ENCODE data around the gene VSTM5.

DNA sequence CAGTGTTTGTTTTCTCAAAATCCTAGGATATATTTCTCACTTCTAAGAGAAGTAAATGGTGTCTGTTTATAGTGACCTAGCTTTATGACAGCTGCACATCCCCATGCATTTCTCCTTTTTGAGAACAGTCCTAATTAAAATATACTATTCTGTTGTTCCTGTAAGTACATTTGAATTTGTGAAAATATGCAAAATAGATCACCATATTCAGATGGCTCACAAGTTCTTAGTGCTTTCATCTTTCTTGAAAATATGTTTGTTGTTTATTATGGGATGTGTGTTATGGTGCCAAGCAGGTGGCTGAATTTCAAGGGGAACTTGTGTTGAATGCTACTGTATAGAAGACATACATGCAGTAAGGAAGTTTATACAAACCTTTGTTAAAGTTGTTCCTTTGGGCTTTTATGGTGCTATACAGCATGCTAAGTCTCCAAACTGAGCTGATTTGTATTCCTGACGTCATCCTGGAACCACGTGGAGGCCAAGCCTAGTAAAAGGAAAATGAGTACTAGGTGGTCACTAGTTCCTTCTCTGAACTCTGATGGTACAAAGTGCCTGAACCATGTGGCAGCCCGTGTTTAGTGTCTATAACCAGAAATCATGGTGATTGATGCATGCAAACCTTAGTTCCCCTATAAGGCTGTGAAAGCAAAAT, 7.8 kb upstream of the VSTM5 start:
- TF ChIP-seq, protein P1, sequence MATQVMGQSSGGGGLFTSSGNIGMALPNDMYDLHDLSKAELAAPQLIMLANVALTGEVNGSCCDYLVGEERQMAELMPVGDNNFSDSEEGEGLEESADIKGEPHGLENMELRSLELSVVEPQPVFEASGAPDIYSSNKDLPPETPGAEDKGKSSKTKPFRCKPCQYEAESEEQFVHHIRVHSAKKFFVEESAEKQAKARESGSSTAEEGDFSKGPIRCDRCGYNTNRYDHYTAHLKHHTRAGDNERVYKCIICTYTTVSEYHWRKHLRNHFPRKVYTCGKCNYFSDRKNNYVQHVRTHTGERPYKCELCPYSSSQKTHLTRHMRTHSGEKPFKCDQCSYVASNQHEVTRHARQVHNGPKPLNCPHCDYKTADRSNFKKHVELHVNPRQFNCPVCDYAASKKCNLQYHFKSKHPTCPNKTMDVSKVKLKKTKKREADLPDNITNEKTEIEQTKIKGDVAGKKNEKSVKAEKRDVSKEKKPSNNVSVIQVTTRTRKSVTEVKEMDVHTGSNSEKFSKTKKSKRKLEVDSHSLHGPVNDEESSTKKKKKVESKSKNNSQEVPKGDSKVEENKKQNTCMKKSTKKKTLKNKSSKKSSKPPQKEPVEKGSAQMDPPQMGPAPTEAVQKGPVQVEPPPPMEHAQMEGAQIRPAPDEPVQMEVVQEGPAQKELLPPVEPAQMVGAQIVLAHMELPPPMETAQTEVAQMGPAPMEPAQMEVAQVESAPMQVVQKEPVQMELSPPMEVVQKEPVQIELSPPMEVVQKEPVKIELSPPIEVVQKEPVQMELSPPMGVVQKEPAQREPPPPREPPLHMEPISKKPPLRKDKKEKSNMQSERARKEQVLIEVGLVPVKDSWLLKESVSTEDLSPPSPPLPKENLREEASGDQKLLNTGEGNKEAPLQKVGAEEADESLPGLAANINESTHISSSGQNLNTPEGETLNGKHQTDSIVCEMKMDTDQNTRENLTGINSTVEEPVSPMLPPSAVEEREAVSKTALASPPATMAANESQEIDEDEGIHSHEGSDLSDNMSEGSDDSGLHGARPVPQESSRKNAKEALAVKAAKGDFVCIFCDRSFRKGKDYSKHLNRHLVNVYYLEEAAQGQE (IDR thresholded peaks at IDR 0.05; ENCODE audit: insufficient replicate concordance, low read depth), result no peak
- TF ChIP-seq, protein P2, sequence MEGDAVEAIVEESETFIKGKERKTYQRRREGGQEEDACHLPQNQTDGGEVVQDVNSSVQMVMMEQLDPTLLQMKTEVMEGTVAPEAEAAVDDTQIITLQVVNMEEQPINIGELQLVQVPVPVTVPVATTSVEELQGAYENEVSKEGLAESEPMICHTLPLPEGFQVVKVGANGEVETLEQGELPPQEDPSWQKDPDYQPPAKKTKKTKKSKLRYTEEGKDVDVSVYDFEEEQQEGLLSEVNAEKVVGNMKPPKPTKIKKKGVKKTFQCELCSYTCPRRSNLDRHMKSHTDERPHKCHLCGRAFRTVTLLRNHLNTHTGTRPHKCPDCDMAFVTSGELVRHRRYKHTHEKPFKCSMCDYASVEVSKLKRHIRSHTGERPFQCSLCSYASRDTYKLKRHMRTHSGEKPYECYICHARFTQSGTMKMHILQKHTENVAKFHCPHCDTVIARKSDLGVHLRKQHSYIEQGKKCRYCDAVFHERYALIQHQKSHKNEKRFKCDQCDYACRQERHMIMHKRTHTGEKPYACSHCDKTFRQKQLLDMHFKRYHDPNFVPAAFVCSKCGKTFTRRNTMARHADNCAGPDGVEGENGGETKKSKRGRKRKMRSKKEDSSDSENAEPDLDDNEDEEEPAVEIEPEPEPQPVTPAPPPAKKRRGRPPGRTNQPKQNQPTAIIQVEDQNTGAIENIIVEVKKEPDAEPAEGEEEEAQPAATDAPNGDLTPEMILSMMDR (IDR thresholded peaks at IDR 0.05; ENCODE audit: insufficient read depth, low read length), result no peak

All from HL-60 (cell line).